MCF 10A (cell line): ENCODE measurements around the gene SCARB2. TPM values are rescaled to one million over a fixed set of nuclear protein-coding genes. Genes with fewer than 3 reads are reported as not detected.

ENCODE experiments used
- BruUV-seq: library from RNA; stranded (reverse); fragments of 400-500 nt; replicated peaks from 2 replicates; lab custom pipeline; 2021; lab: Mats Ljungman, UMichigan
- CTCF ChIA-PET: fragments of 300-600 bp; sonication (Branson Sonifier 250); formaldehyde crosslinking; extraction: SDS; loops from one replicate; lab custom pipeline; 2021; ENCODE audit warnings: antibody characterized with exemption, inconsistent platforms; lab: Yijun Ruan, JAX
- POLR2A ChIA-PET: fragments of 300-600, 350-650 bp; sonication (Branson Sonifier 250); formaldehyde crosslinking; extraction: SDS; loops from one replicate; lab custom pipeline; 2020; ENCODE audit warnings: antibody characterized with exemption, inconsistent platforms; lab: Yijun Ruan, JAX
- DNase-seq: peaks from one replicate; pipeline ENCODE4 v3.0.0-alpha.2; 2018; ENCODE audit not compliant: unreplicated experiment
- H3K27ac Mint-ChIP-seq: one replicate; pipeline ENCODE4 v1.8.0; 2022; ENCODE audit warnings: mild to moderate bottlenecking, low read depth, mixed read lengths; ENCODE audit not compliant: unreplicated experiment
- H3K27me3 Mint-ChIP-seq: one replicate; pipeline ENCODE4 v1.8.0; 2022; ENCODE audit warnings: mixed read lengths; ENCODE audit not compliant: insufficient read depth, unreplicated experiment
- H3K36me3 Mint-ChIP-seq: one replicate; pipeline ENCODE4 v1.8.0; 2022; ENCODE audit warnings: mild to moderate bottlenecking, moderate library complexity, mixed read lengths; ENCODE audit not compliant: insufficient read depth, unreplicated experiment
- H3K4me1 Mint-ChIP-seq: one replicate; pipeline ENCODE4 v1.8.0; 2022; ENCODE audit warnings: mixed read lengths; ENCODE audit not compliant: insufficient read depth, unreplicated experiment
- H3K4me3 Mint-ChIP-seq: one replicate; pipeline ENCODE4 v1.8.0; 2022; ENCODE audit warnings: mild to moderate bottlenecking, moderate library complexity, mixed read lengths; ENCODE audit not compliant: unreplicated experiment
- H3K9me3 Mint-ChIP-seq: one replicate; pipeline ENCODE4 v1.8.0; 2022; ENCODE audit warnings: mixed read lengths; ENCODE audit not compliant: unreplicated experiment
- intact Hi-C: fragments of 100-400 bp; cut with micrococcal nuclease; formaldehyde crosslinking; loops from 2 replicates; pipeline ENCODE4 v1.14.1; 2022
- total RNA-seq: library from RNA; stranded (reverse); gene quantifications from 2 replicates; pipeline ENCODE4 v1.2.3, GENCODE V29; 2022
- TF ChIP-seq, protein P1 (sequence below): fragments of 200-600 bp; IDR thresholded peaks from one replicate; pipeline ENCODE4 v1.8.0; 2022; ENCODE audit warnings: antibody characterized with exemption, mild to moderate bottlenecking; ENCODE audit not compliant: unreplicated experiment

The SCARB2 gene
- total RNA-seq, 1 experiment from 2014 or later, result 67.2 TPM

DNA sequence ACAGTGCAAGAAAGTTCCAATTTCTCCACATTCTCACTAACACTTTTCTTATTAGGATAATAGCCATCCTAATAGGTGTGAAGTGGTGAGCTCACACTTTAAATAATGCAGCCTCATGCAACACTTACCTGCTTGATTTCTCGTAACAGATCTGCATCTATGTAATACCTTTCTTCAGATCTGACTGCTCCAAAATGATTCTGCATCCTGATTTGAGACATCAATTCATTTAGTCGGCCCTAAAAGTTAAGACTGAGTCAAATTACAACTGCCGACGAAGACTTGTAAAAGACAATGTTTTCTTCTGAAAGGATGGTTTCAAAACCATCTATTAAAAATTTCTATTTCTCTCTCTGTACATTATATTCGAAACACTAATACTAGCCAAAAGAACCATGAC is 96.1 kb downstream of the SCARB2 start:
- ChIA-PET POLR2A (interaction anchor here (0.6 to 0.7 kb wide), 2 partner anchors 26 to 189 kb away, joined by 3 to 5 read pairs; no protein-coding TSS in a partner anchor), CTCF (no interaction called here)
- Mint-ChIP-seq H3K4me3 (no peak overlapping the region), H3K36me3 (peaks cover 49% of the 10 kb centered on the region), H3K4me1 (no peaks in the 10 kb centered on the region), H3K27me3 (no peaks in the 10 kb centered on the region), H3K9me3 (no peaks in the 10 kb centered on the region), H3K27ac (no peak overlapping the region)
- no peak for DNase-seq
- intact Hi-C loops, result no loop called here
- TF ChIP-seq, protein P1, sequence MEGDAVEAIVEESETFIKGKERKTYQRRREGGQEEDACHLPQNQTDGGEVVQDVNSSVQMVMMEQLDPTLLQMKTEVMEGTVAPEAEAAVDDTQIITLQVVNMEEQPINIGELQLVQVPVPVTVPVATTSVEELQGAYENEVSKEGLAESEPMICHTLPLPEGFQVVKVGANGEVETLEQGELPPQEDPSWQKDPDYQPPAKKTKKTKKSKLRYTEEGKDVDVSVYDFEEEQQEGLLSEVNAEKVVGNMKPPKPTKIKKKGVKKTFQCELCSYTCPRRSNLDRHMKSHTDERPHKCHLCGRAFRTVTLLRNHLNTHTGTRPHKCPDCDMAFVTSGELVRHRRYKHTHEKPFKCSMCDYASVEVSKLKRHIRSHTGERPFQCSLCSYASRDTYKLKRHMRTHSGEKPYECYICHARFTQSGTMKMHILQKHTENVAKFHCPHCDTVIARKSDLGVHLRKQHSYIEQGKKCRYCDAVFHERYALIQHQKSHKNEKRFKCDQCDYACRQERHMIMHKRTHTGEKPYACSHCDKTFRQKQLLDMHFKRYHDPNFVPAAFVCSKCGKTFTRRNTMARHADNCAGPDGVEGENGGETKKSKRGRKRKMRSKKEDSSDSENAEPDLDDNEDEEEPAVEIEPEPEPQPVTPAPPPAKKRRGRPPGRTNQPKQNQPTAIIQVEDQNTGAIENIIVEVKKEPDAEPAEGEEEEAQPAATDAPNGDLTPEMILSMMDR, result no peak
- BruUV-seq, result no TSS peak

DNA sequence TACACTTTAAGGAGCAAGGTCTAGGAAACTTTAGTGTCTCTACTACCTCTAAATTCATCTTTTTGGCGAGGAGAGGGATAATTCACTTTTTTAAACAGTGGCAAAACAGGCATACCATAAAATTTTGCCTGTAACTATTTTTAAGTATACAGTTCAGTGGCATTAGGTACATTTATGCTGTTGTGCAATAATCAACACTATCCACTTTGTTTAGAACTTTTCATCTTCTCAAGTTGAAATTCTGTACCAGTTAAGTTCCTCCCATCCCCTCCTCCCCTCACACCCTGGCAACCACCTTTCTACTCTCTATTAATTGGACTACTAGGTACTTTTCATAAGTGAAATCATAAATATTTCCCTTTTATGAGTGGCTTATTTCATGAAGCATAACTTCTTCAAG is 96.8 kb downstream of the SCARB2 start:
- POLR2A ChIA-PET, result no interaction called here
- no peaks in the 10 kb centered on the region for H3K27me3 Mint-ChIP-seq
- no TSS peak for BruUV-seq
- H3K4me1 Mint-ChIP-seq, result no peaks in the 10 kb centered on the region
- H3K36me3 Mint-ChIP-seq, result peaks cover 49% of the 10 kb centered on the region
- TF ChIP-seq, protein P1, result no peak
- H3K9me3 Mint-ChIP-seq, result no peaks in the 10 kb centered on the region
- no peak overlapping the region for H3K27ac Mint-ChIP-seq
- DNase-seq, result no peak
- intact Hi-C loops, result no loop called here
- H3K4me3 Mint-ChIP-seq, result no peak overlapping the region
- CTCF ChIA-PET, result no interaction called here

Other genes with a start within 250 kb of the SCARB2 start
- gene SDAD1, start 222.9 kb downstream of the SCARB2 start, total RNA-seq, result 50.1 and 57.6 TPM in 2 replicates
- not detected in 2 replicates for gene CXCL9, start 206.3 kb downstream of the SCARB2 start, total RNA-seq
- not detected in 2 replicates for gene CXCL10, start 190.3 kb downstream of the SCARB2 start, total RNA-seq
- gene CXCL11, start 177.8 kb downstream of the SCARB2 start, total RNA-seq, result not detected in 2 replicates
- 0.83 TPM in 1 of 2 replicates, not detected in the other for gene ART3, start 139.1 kb downstream of the SCARB2 start, total RNA-seq
- gene NUP54, start 65.4 kb downstream of the SCARB2 start, total RNA-seq, result 46.9 and 51.5 TPM in 2 replicates
- 1.0 TPM in 2 replicates for gene FAM47E, start 37.9 kb upstream of the SCARB2 start, total RNA-seq
- gene STBD1, start 92.9 kb upstream of the SCARB2 start, total RNA-seq, result 3.7 and 5.7 TPM in 2 replicates
- gene CCDC158, start 207.3 kb upstream of the SCARB2 start, total RNA-seq, result not detected in 2 replicates
- gene SHROOM3, start 221.4 kb upstream of the SCARB2 start, total RNA-seq, result 15.7 and 20.7 TPM in 2 replicates